Activated CD8-positive, alpha-beta memory T cell treated with anti-CD3 and anti-CD28 coated beads for 48 hours (primary cell): Measurements from ENCODE around the gene CD14.
"Not testable (repeated sequence)": the region's sequence is repeated elsewhere in the genome, so short reads cannot be mapped to it uniquely, and the experiment has no call there.

Source experiments
- DNase-seq, 3 experiments: peaks; one replicate each; pipeline ENCODE4 v3.0.0-alpha.2; 2020; ENCODE audit warnings: low read depth in 2 of 3, low spot score in 2 of 3

The CD14 gene

GRCh38 chr5:140635291-140636257 is 2.6 kb upstream of the CD14 start:
- no peak for DNase-seq

GRCh38 chr5:140634103-140634502 is 1.1 kb upstream of the CD14 start:
- DNase-seq: no peak

GRCh38 chr5:140633501-140633900 is 526 bp upstream of the CD14 start:
- DNase-seq: no peak

GRCh38 chr5:140632366-140633020 is 482 bp downstream of the CD14 start:
- DNase-seq: peak in 2 of 3 experiments; percentile 19 to 29

- DNase-seq: peak in 1 of 3 experiments; percentile 2
Observed at GRCh38 chr5:140631831-140632365, 1.1 kb downstream of the CD14 start.

GRCh38 chr5:140631036-140631417 is 1.9 kb downstream of the CD14 start:
- DNase-seq: no peak

GRCh38 chr5:140630292-140631035 is 2.5 kb downstream of the CD14 start:
- no peak for DNase-seq

GRCh38 chr5:140628711-140629110 is 4.3 kb downstream of the CD14 start:
- DNase-seq: no peak

- DNase-seq: no peak
Observed at GRCh38 chr5:140627972-140628371, 5.0 kb downstream of the CD14 start.

GRCh38 chr5:140624886-140625285 is 8.1 kb downstream of the CD14 start:
- DNase-seq: not testable (repeated sequence)

GRCh38 chr5:140623061-140623460 is 9.9 kb downstream of the CD14 start:
- not testable (repeated sequence) for DNase-seq

GRCh38 chr5:140622301-140622700 is 10.7 kb downstream of the CD14 start:
- DNase-seq: no peak

GRCh38 chr5:140611020-140611521 is 21.9 kb downstream of the CD14 start:
- DNase-seq: no peak

- DNase-seq: no peak
Observed at GRCh38 chr5:140609126-140609525, 23.8 kb downstream of the CD14 start.

GRCh38 chr5:140608722-140609121 is 24.3 kb downstream of the CD14 start:
- no peak for DNase-seq

- DNase-seq: no peak
Observed at GRCh38 chr5:140607031-140607430, 25.9 kb downstream of the CD14 start.

- no peak for DNase-seq
Observed at GRCh38 chr5:140605879-140606278, 27.1 kb downstream of the CD14 start.

GRCh38 chr5:140603734-140604133 is 29.2 kb downstream of the CD14 start:
- no peak for DNase-seq

GRCh38 chr5:140603446-140603698 is 29.6 kb downstream of the CD14 start:
- not testable (repeated sequence) for DNase-seq

GRCh38 chr5:140602147-140602546 is 30.8 kb downstream of the CD14 start:
- DNase-seq: no peak

- no peak for DNase-seq
Observed at GRCh38 chr5:140600096-140600495, 32.9 kb downstream of the CD14 start.
